Measurements from ENCODE around the gene ADRA2A.

DNA sequence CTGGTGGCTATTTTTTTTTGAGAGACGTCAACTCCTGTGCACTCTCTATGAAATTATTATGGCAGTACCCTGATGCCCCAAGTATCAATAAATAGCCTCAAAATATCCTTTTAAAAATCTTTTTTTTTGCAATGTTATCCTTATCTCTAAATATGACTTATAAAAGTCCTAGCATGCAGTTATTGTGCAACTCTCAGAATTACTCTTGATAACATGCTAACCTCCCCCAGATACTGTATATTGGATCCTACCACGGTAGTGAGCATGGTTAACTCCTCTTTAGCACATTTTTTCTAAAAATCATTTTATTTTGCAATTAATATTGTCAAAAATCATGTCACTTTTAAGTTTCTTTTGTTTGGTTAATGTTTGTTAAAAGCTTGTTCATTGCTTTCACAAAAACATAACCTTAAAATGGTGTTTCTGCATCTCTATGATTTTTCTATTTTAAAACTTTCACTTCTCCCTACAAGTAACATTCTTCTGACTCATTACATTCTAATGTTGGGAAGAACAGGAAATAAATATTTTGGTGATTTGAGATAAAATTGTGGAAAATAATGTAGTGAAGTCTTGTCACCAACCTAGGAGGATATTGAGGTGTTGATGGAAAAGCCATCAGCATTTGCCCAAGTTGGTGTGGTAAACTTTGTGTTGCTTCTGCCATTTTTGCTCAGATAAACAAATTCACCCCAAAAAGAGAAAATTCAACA is 42.1 kb upstream of the ADRA2A start:
- TF ChIP-seq, protein P1, sequence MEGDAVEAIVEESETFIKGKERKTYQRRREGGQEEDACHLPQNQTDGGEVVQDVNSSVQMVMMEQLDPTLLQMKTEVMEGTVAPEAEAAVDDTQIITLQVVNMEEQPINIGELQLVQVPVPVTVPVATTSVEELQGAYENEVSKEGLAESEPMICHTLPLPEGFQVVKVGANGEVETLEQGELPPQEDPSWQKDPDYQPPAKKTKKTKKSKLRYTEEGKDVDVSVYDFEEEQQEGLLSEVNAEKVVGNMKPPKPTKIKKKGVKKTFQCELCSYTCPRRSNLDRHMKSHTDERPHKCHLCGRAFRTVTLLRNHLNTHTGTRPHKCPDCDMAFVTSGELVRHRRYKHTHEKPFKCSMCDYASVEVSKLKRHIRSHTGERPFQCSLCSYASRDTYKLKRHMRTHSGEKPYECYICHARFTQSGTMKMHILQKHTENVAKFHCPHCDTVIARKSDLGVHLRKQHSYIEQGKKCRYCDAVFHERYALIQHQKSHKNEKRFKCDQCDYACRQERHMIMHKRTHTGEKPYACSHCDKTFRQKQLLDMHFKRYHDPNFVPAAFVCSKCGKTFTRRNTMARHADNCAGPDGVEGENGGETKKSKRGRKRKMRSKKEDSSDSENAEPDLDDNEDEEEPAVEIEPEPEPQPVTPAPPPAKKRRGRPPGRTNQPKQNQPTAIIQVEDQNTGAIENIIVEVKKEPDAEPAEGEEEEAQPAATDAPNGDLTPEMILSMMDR (IDR thresholded peaks at IDR 0.05; ENCODE audit: insufficient read depth, low read length), result no peak
- TF ChIP-seq, protein P2, sequence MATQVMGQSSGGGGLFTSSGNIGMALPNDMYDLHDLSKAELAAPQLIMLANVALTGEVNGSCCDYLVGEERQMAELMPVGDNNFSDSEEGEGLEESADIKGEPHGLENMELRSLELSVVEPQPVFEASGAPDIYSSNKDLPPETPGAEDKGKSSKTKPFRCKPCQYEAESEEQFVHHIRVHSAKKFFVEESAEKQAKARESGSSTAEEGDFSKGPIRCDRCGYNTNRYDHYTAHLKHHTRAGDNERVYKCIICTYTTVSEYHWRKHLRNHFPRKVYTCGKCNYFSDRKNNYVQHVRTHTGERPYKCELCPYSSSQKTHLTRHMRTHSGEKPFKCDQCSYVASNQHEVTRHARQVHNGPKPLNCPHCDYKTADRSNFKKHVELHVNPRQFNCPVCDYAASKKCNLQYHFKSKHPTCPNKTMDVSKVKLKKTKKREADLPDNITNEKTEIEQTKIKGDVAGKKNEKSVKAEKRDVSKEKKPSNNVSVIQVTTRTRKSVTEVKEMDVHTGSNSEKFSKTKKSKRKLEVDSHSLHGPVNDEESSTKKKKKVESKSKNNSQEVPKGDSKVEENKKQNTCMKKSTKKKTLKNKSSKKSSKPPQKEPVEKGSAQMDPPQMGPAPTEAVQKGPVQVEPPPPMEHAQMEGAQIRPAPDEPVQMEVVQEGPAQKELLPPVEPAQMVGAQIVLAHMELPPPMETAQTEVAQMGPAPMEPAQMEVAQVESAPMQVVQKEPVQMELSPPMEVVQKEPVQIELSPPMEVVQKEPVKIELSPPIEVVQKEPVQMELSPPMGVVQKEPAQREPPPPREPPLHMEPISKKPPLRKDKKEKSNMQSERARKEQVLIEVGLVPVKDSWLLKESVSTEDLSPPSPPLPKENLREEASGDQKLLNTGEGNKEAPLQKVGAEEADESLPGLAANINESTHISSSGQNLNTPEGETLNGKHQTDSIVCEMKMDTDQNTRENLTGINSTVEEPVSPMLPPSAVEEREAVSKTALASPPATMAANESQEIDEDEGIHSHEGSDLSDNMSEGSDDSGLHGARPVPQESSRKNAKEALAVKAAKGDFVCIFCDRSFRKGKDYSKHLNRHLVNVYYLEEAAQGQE (IDR thresholded peaks at IDR 0.05; ENCODE audit: insufficient replicate concordance, low read depth), result no peak
- TF ChIP-seq SPI1 (IDR thresholded peaks at IDR 0.05; ENCODE audit: borderline replicate concordance, low read depth) (no peak), GABPA (IDR thresholded peaks at IDR 0.05; ENCODE audit: low read depth) (no peak), POLR2AphosphoS5 (IDR thresholded peaks at IDR 0.05; ENCODE audit: low read depth) (no peak)
